Tibial nerve (tissue), 4 donors: ENCODE data around the gene B3GALT4.
A peak's percentile ranks its signal among the peaks of the same experiment; 100 is the strongest.

Experiments used
- EP300 ChIP-seq, 2 donors: sonication (generic); formaldehyde crosslinking; IDR thresholded peaks; one replicate each; pipeline ENCODE4 v1.6.1; 2017; ENCODE audit warnings: antibody characterized with exemption in 2 of 2, mild to moderate bottlenecking in 1 of 2
- TF ChIP-seq, protein P1 (sequence below), 5 experiments: fragments of 200-600 bp in 3 of 5; fragments of 450-650 bp in 2 of 5; sonication (generic) in 3 of 5; IDR thresholded peaks; one replicate each; pipeline ENCODE4 v1.5.1; 2016 to 2019; ENCODE audit warnings: antibody characterized with exemption in 5 of 5, mild to moderate bottlenecking in 3 of 5, moderate library complexity in 2 of 5

DNA sequence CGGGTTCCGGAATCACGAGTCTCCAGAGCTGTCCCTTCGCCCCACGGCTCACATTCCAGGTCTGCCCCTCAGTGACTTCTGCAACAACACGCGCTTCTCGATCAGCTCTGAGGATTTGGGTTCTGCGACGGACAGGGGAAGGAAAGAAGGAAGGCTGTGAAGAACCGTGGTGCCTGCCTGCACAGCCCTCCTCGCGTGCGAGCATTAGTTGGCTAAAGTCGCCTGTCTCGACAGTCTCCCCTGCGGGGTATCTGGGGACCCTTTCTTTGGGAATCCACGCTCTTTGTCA is 28.3 kb upstream of the B3GALT4 start:
- TF ChIP-seq, protein P1, sequence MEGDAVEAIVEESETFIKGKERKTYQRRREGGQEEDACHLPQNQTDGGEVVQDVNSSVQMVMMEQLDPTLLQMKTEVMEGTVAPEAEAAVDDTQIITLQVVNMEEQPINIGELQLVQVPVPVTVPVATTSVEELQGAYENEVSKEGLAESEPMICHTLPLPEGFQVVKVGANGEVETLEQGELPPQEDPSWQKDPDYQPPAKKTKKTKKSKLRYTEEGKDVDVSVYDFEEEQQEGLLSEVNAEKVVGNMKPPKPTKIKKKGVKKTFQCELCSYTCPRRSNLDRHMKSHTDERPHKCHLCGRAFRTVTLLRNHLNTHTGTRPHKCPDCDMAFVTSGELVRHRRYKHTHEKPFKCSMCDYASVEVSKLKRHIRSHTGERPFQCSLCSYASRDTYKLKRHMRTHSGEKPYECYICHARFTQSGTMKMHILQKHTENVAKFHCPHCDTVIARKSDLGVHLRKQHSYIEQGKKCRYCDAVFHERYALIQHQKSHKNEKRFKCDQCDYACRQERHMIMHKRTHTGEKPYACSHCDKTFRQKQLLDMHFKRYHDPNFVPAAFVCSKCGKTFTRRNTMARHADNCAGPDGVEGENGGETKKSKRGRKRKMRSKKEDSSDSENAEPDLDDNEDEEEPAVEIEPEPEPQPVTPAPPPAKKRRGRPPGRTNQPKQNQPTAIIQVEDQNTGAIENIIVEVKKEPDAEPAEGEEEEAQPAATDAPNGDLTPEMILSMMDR (IDR thresholded peaks at IDR 0.05), result peak in 2 of 5 experiments; percentile 25 to 29
- no peak for TF ChIP-seq EP300 (IDR thresholded peaks at IDR 0.05)
